Measurements from ENCODE around the gene OTP.

OTP gene

GRCh38 chr5:77632526-77633206, 5.8 kb downstream of the OTP start:
- H3K4me3 ChIP-seq (ENCODE audit: insufficient read depth, low read length, poor library complexity, severe bottlenecking): no peak overlapping the region
- H2AFZ ChIP-seq (ENCODE audit: low read depth, low read length, severe bottlenecking): no peak overlapping the region
- H3K9me3 ChIP-seq (ENCODE audit: insufficient read depth, low read length): no peaks in the 10 kb centered on the region

GRCh38 chr5:77630114-77630680, 8.3 kb downstream of the OTP start:
- Histone ChIP-seq H2AFZ (ENCODE audit: low read depth, low read length, severe bottlenecking) (peak overlapping the region; percentile 87), H3K9ac (ENCODE audit: low read length) (peak overlapping the region; percentile 53), H3K9me2 (replicated peaks; ENCODE audit: insufficient read depth, low read length) (no peaks in the 10 kb centered on the region), H3F3A (ENCODE audit: insufficient read depth) (peaks cover 6% of the 10 kb centered on the region), H3K27me3 (ENCODE audit: low read length) (no peaks in the 10 kb centered on the region), H3K79me2 (ENCODE audit: insufficient read depth, low read length) (no peaks in the 10 kb centered on the region), H3K36me3 (ENCODE audit: low read length) (no peaks in the 10 kb centered on the region), H3K4me2 (ENCODE audit: low read depth, low read length, poor library complexity, severe bottlenecking) (peak overlapping the region; percentile 67), H3K4me3 (ENCODE audit: insufficient read depth, low read length, poor library complexity, severe bottlenecking) (peak overlapping the region; percentile 53), H3K27ac (ENCODE audit: low read depth, low read length) (peak overlapping the region; percentile 57), H3K9me3 (ENCODE audit: insufficient read depth, low read length) (no peaks in the 10 kb centered on the region), H4K20me1 (ENCODE audit: low read depth, low read length) (no peaks in the 10 kb centered on the region)
- TF ChIP-seq CTCF (IDR thresholded peaks at IDR 0.05; ENCODE audit: insufficient read depth, low read length, poor library complexity, severe bottlenecking) (peak; percentile 18), EZH2phosphoT487 (conservative IDR thresholded peaks at IDR 0.05; ENCODE audit: low read length) (no peak)

More at GRCh38 chr5:77632526-77633206, 5.8 kb downstream of the OTP start:
- Histone ChIP-seq H4K20me1 (ENCODE audit: low read depth, low read length) (no peaks in the 10 kb centered on the region), H3K4me2 (ENCODE audit: low read depth, low read length, poor library complexity, severe bottlenecking) (no peak overlapping the region), H3K36me3 (ENCODE audit: low read length) (no peaks in the 10 kb centered on the region), H3K27ac (ENCODE audit: low read depth, low read length) (no peak overlapping the region), H3F3A (ENCODE audit: insufficient read depth) (peaks cover 6% of the 10 kb centered on the region), H3K27me3 (ENCODE audit: low read length) (no peaks in the 10 kb centered on the region), H3K9ac (ENCODE audit: low read length) (no peak overlapping the region), H3K9me2 (replicated peaks; ENCODE audit: insufficient read depth, low read length) (no peaks in the 10 kb centered on the region), H3K79me2 (ENCODE audit: insufficient read depth, low read length) (no peaks in the 10 kb centered on the region)
- no peak for TF ChIP-seq EZH2phosphoT487 (conservative IDR thresholded peaks at IDR 0.05; ENCODE audit: low read length)
- TF ChIP-seq CTCF (IDR thresholded peaks at IDR 0.05; ENCODE audit: insufficient read depth, low read length, poor library complexity, severe bottlenecking): no peak

GRCh38 chr5:77629509-77630113, 8.9 kb downstream of the OTP start:
- Histone ChIP-seq H3K9me3 (ENCODE audit: insufficient read depth, low read length) (no peaks in the 10 kb centered on the region), H3K36me3 (ENCODE audit: low read length) (no peaks in the 10 kb centered on the region), H3K27ac (ENCODE audit: low read depth, low read length) (no peak overlapping the region), H3K4me3 (ENCODE audit: insufficient read depth, low read length, poor library complexity, severe bottlenecking) (no peak overlapping the region), H3K27me3 (ENCODE audit: low read length) (no peaks in the 10 kb centered on the region), H3F3A (ENCODE audit: insufficient read depth) (peaks cover 6% of the 10 kb centered on the region), H3K79me2 (ENCODE audit: insufficient read depth, low read length) (no peaks in the 10 kb centered on the region), H3K9ac (ENCODE audit: low read length) (peak overlapping the region; percentile 32; the same call in 1 of the 2 replicates), H3K4me2 (ENCODE audit: low read depth, low read length, poor library complexity, severe bottlenecking) (peak overlapping the region; percentile 67), H4K20me1 (ENCODE audit: low read depth, low read length) (no peaks in the 10 kb centered on the region), H2AFZ (ENCODE audit: low read depth, low read length, severe bottlenecking) (peak overlapping the region; percentile 87), H3K9me2 (replicated peaks; ENCODE audit: insufficient read depth, low read length) (no peaks in the 10 kb centered on the region)
- TF ChIP-seq CTCF (IDR thresholded peaks at IDR 0.05; ENCODE audit: insufficient read depth, low read length, poor library complexity, severe bottlenecking) (no peak), EZH2phosphoT487 (conservative IDR thresholded peaks at IDR 0.05; ENCODE audit: low read length) (no peak)

Data from SU-DHL-6 (cell line).